Ectodermal cell (in vitro differentiated cells): ENCODE results near the gene C3orf80.

Source experiments
- H3K27ac ChIP-seq: 2 replicates; pipeline ENCODE4 v1.7.0; 2013; ENCODE audit warnings: mild to moderate bottlenecking, low read depth, low read length; ENCODE audit not compliant: insufficient read depth, poor library complexity, severe bottlenecking
- H3K27me3 ChIP-seq: 2 replicates; pipeline ENCODE4 v1.7.0; 2013; ENCODE audit warnings: mild to moderate bottlenecking, low read length; ENCODE audit not compliant: insufficient read depth, control insufficient read depth, poor library complexity, severe bottlenecking
- H3K36me3 ChIP-seq: one replicate; pipeline ENCODE4 v1.7.0; 2013; ENCODE audit warnings: low read length; ENCODE audit not compliant: control insufficient read depth, insufficient read depth
- H3K4me1 ChIP-seq: one replicate; pipeline ENCODE4 v1.7.0; 2013; ENCODE audit warnings: low read length; ENCODE audit not compliant: control insufficient read depth, insufficient read depth
- H3K4me3 ChIP-seq: 2 replicates; pipeline ENCODE4 v1.7.0; 2013; ENCODE audit warnings: low read depth, low read length, control low read depth; ENCODE audit not compliant: insufficient read depth
- H3K9me3 ChIP-seq: 2 replicates; pipeline ENCODE4 v1.7.0; 2013; ENCODE audit warnings: mild to moderate bottlenecking, low read length, moderate library complexity; ENCODE audit not compliant: control insufficient read depth
- WGBS, 2 experiments: methylation state at CpG; one replicate each; pipeline ENCODE4 v1.1.7; 2013; ENCODE audit warnings: missing lambda C conversion rate in 2 of 2; 5-methylcytosine and 5-hydroxymethylcytosine counted together

Gene C3orf80

GRCh38 chr3:160210799-160211221 is 14.4 kb upstream of the C3orf80 start:
- Histone ChIP-seq H3K4me1 (no peaks in the 10 kb centered on the region), H3K9me3 (no peaks in the 10 kb centered on the region), H3K27ac (no peak overlapping the region), H3K4me3 (no peak overlapping the region), H3K27me3 (no peaks in the 10 kb centered on the region), H3K36me3 (no peaks in the 10 kb centered on the region)
- 86 to 100% methylated on average over 1 of the region's 1 CpG for WGBS, 2 experiments

GRCh38 chr3:160213191-160213590 is 12.0 kb upstream of the C3orf80 start:
- peaks cover 9% of the 10 kb centered on the region for H3K4me1 ChIP-seq

GRCh38 chr3:160217675-160218074 is 7.5 kb upstream of the C3orf80 start:
- no peaks in the 10 kb centered on the region for H3K36me3 ChIP-seq
- 51 to 52% methylated on average over 4 of the region's 4 CpGs for WGBS, 2 experiments

More at GRCh38 chr3:160213191-160213590, 12.0 kb upstream of the C3orf80 start:
- H3K36me3 ChIP-seq = no peaks in the 10 kb centered on the region
- H3K27ac ChIP-seq = no peak overlapping the region
- 88 to 93% methylated on average over 1 of the region's 1 CpG for WGBS, 2 experiments
- H3K9me3 ChIP-seq = no peaks in the 10 kb centered on the region
- no peak overlapping the region for H3K4me3 ChIP-seq
- H3K27me3 ChIP-seq = no peaks in the 10 kb centered on the region

GRCh38 chr3:160218136-160218535 is 7.1 kb upstream of the C3orf80 start:
- Histone ChIP-seq H3K4me1 (peaks cover 9% of the 10 kb centered on the region), H3K27me3 (peaks cover 20% of the 10 kb centered on the region), H3K36me3 (no peaks in the 10 kb centered on the region), H3K4me3 (no peak overlapping the region), H3K27ac (no peak overlapping the region), H3K9me3 (no peaks in the 10 kb centered on the region)
- 56 to 72% methylated on average over 3 of the region's 3 CpGs for WGBS, 2 experiments

More at GRCh38 chr3:160217675-160218074, 7.5 kb upstream of the C3orf80 start:
- peaks cover 15% of the 10 kb centered on the region for H3K27me3 ChIP-seq
- H3K9me3 ChIP-seq = no peaks in the 10 kb centered on the region
- peaks cover 9% of the 10 kb centered on the region for H3K4me1 ChIP-seq
- H3K27ac ChIP-seq = no peak overlapping the region
- no peak overlapping the region for H3K4me3 ChIP-seq

- peaks cover 39% of the 10 kb centered on the region for H3K27me3 ChIP-seq
- 83 to 97% methylated on average over 1 to 2 of the region's 2 CpGs for WGBS, 2 experiments
Measured at GRCh38 chr3:160220038-160220437, 5.2 kb upstream of the C3orf80 start.

GRCh38 chr3:160221019-160221418 is 4.2 kb upstream of the C3orf80 start:
- no peaks in the 10 kb centered on the region for H3K9me3 ChIP-seq
- H3K27me3 ChIP-seq = peaks cover 49% of the 10 kb centered on the region
- WGBS, 2 experiments = 80% methylated on average over 2 of the region's 2 CpGs; no CpG with 5 or more reads in 1 of the 2 experiments
- peaks cover 9% of the 10 kb centered on the region for H3K4me1 ChIP-seq
- no peak overlapping the region for H3K27ac ChIP-seq
- H3K36me3 ChIP-seq = no peaks in the 10 kb centered on the region
- H3K4me3 ChIP-seq = no peak overlapping the region

More at GRCh38 chr3:160220038-160220437, 5.2 kb upstream of the C3orf80 start:
- Histone ChIP-seq H3K9me3 (no peaks in the 10 kb centered on the region), H3K36me3 (no peaks in the 10 kb centered on the region), H3K4me3 (no peak overlapping the region), H3K27ac (no peak overlapping the region), H3K4me1 (peaks cover 9% of the 10 kb centered on the region)

GRCh38 chr3:160224256-160224655 is 966 bp upstream of the C3orf80 start:
- WGBS, 2 experiments = 10 to 11% methylated on average over 12 of the region's 12 CpGs
- Histone ChIP-seq H3K36me3 (no peaks in the 10 kb centered on the region), H3K9me3 (no peaks in the 10 kb centered on the region), H3K4me3 (no peak overlapping the region), H3K27ac (no peak overlapping the region), H3K4me1 (peaks cover 8% of the 10 kb centered on the region), H3K27me3 (peaks cover 79% of the 10 kb centered on the region)

GRCh38 chr3:160224811-160225175 is 429 bp upstream of the C3orf80 start:
- 2% methylated on average over 16 of the region's 16 CpGs for WGBS, 2 experiments
- Histone ChIP-seq H3K27me3 (peaks cover 79% of the 10 kb centered on the region), H3K4me1 (peaks cover 8% of the 10 kb centered on the region), H3K9me3 (no peaks in the 10 kb centered on the region), H3K36me3 (no peaks in the 10 kb centered on the region), H3K27ac (no peak overlapping the region), H3K4me3 (peak overlapping the region; percentile 37)

GRCh38 chr3:160226026-160226907 is 1.0 kb downstream of the C3orf80 start:
- H3K27me3 ChIP-seq = peaks cover 78% of the 10 kb centered on the region
- H3K36me3 ChIP-seq = no peaks in the 10 kb centered on the region
- no peak overlapping the region for H3K27ac ChIP-seq
- 3 to 4% methylated on average over 87 of the region's 87 CpGs for WGBS, 2 experiments
- H3K9me3 ChIP-seq = no peaks in the 10 kb centered on the region
- H3K4me3 ChIP-seq = peak overlapping the region; percentile 37
- peaks cover 8% of the 10 kb centered on the region for H3K4me1 ChIP-seq

GRCh38 chr3:160227419-160227818 is 2.2 kb downstream of the C3orf80 start:
- H3K4me1 ChIP-seq = peaks cover 8% of the 10 kb centered on the region
- no peak overlapping the region for H3K27ac ChIP-seq
- peaks cover 70% of the 10 kb centered on the region for H3K27me3 ChIP-seq
- H3K36me3 ChIP-seq = no peaks in the 10 kb centered on the region
- no peak overlapping the region for H3K4me3 ChIP-seq
- H3K9me3 ChIP-seq = no peaks in the 10 kb centered on the region
- WGBS, 2 experiments = 88 to 89% methylated on average over 2 of the region's 3 CpGs
